Bronchial epithelial cell (primary cell): ENCODE measurements around the gene ACADS. TPM values are rescaled to one million over a fixed set of nuclear protein-coding genes. Genes with fewer than 3 reads are reported as not detected.

Experiments used
- DNase-seq: peaks from one replicate; pipeline ENCODE4 v3.0.0-alpha.2; 2010; ENCODE audit warnings: low read depth
- FAIRE-seq: peaks from 2 replicates; lab custom pipeline; 2011; peaks lifted over from hg19 to GRCh38; lab: Jason Lieb, UNC
- H3K27me3 ChIP-seq: 2 replicates; pipeline ENCODE4 v1.5.1; 2011; ENCODE audit warnings: low read length; ENCODE audit not compliant: control insufficient read depth, insufficient read depth
- H3K36me3 ChIP-seq: 2 replicates; pipeline ENCODE4 v1.5.1; 2011; ENCODE audit warnings: low read length; ENCODE audit not compliant: control insufficient read depth, insufficient read depth
- H3K4me3 ChIP-seq: 2 replicates; pipeline ENCODE4 v1.5.1; 2011; ENCODE audit warnings: mild to moderate bottlenecking, low read depth, low read length, control low read depth
- CTCF ChIP-seq: IDR thresholded peaks from 2 replicates; pipeline ENCODE4 v1.5.1; 2011; ENCODE audit warnings: mild to moderate bottlenecking, moderate library complexity, low read length, control low read depth, inconsistent platforms; ENCODE audit not compliant: insufficient read depth, severe bottlenecking
- total RNA-seq: library from RNA; depleted of rRNA; stranded (reverse); fragments of >200 nt; gene quantifications from 2 replicates; pipeline ENCODE4 v1.2.1, GENCODE V29; 2014

Gene ACADS
- total RNA-seq, 1 donor from 2014 or later, result 7.4 TPM

GRCh38 chr12:120760349-120761254, 35.0 kb downstream of the ACADS start:
- no peak for TF ChIP-seq CTCF
- Histone ChIP-seq H3K36me3 (peaks cover 1% of the 10 kb centered on the region), H3K4me3 (no peak overlapping the region), H3K27me3 (no peaks in the 10 kb centered on the region)
- FAIRE-seq (no peak), DNase-seq (peak; percentile 5)

- no peak overlapping the region for H3K4me3 ChIP-seq
- no peak for TF ChIP-seq CTCF
- peaks cover 7% of the 10 kb centered on the region for H3K36me3 ChIP-seq
- FAIRE-seq (peak; percentile 55), DNase-seq (peak; percentile 99)
- no peaks in the 10 kb centered on the region for H3K27me3 ChIP-seq
These were observed 35.9 kb downstream of the ACADS start for GRCh38 chr12:120761519-120761934.

GRCh38 chr12:120762086-120762485, 36.5 kb downstream of the ACADS start:
- H3K4me3 ChIP-seq, result no peak overlapping the region
- no peak for TF ChIP-seq CTCF
- DNase-seq (peak; percentile 32), FAIRE-seq (no peak)
- peaks cover 11% of the 10 kb centered on the region for H3K36me3 ChIP-seq
- H3K27me3 ChIP-seq, result no peaks in the 10 kb centered on the region

GRCh38 chr12:120763250-120763649, 37.6 kb downstream of the ACADS start:
- no peak overlapping the region for H3K4me3 ChIP-seq
- TF ChIP-seq CTCF, result no peak
- H3K27me3 ChIP-seq, result no peaks in the 10 kb centered on the region
- FAIRE-seq (no peak), DNase-seq (no peak)
- H3K36me3 ChIP-seq, result peaks cover 17% of the 10 kb centered on the region

- Histone ChIP-seq H3K4me3 (no peak overlapping the region), H3K27me3 (no peaks in the 10 kb centered on the region), H3K36me3 (peaks cover 22% of the 10 kb centered on the region)
- DNase-seq (no peak), FAIRE-seq (no peak)
- no peak for TF ChIP-seq CTCF
These were observed 39.2 kb downstream of the ACADS start for GRCh38 chr12:120764816-120765215.
